ENCODE data around the gene TPSB2. TPM values are rescaled to one million over a fixed set of nuclear protein-coding genes. Genes with fewer than 3 reads are reported as not detected.
"Not testable (repeated sequence)": the region's sequence is repeated elsewhere in the genome, so short reads cannot be mapped to it uniquely, and the experiment has no call there.

The TPSB2 gene
- total RNA-seq, 4 donors from 2014 or later: 10.5 to 158 (median 40.1) TPM

- 32 to 36% methylated on average over 22 of the region's 22 CpGs for WGBS, 2 donors
- H3K4me3 ChIP-seq (ENCODE audit: low read depth, poor library complexity, severe bottlenecking): no peak overlapping the region
- no peak for DNase-seq (ENCODE audit: low spot score in 2 of 2)
- intact Hi-C loops (cut with DNase I; ENCODE audit: low total_unique reads): no loop called here
- TF ChIP-seq CTCF (IDR thresholded peaks at IDR 0.05): no peak
- no peak for TF ChIP-seq POLR2A (IDR thresholded peaks at IDR 0.05)
These were observed 15.6 kb upstream of the TPSB2 start for GRCh38 chr16:1245452-1246020.

DNA sequence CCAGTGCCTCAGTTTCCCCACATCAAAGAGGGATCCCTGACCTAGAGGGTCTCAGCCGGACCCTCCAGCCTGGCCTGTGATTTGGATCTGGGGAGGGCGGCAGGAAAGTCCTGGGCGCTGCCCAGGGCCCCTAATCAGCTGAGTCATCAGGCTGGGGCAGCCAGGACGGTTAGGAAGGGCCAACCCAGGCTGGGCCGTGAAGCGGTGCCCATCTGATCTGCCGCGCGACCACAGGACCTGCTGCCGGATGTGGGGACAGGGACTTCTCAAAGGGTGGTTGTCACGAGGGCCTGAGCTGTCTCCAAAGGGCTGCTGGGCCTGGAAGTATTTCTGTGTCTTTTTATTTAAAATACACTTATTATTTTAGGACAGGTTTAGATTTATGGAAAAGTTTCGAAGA is 14.9 kb upstream of the TPSB2 start:
- intact Hi-C loops (cut with DNase I; ENCODE audit: low total_unique reads): no loop called here
- TF ChIP-seq POLR2A (IDR thresholded peaks at IDR 0.05) (no peak), CTCF (IDR thresholded peaks at IDR 0.05) (no peak)
- H3K4me3 ChIP-seq (ENCODE audit: low read depth, poor library complexity, severe bottlenecking): no peak overlapping the region
- DNase-seq (ENCODE audit: low spot score in 2 of 2): no peak
- WGBS, 2 donors: 63 to 73% methylated on average over 10 to 11 of the region's 12 CpGs

GRCh38 chr16:1243907-1244850 is 14.2 kb upstream of the TPSB2 start:
- intact Hi-C loops (cut with DNase I; ENCODE audit: low total_unique reads); H3K4me3 ChIP-seq (ENCODE audit: low read depth, poor library complexity, severe bottlenecking); DNase-seq (ENCODE audit: low spot score in 2 of 2): not testable (repeated sequence)
- WGBS, 2 donors: 58 to 70% methylated on average over 17 to 24 of the region's 32 CpGs

GRCh38 chr16:1243363-1243762 is 13.4 kb upstream of the TPSB2 start:
- intact Hi-C loops (cut with DNase I; ENCODE audit: low total_unique reads); H3K4me3 ChIP-seq (ENCODE audit: low read depth, poor library complexity, severe bottlenecking); DNase-seq (ENCODE audit: low spot score in 2 of 2): not testable (repeated sequence)
- 62 to 69% methylated on average over 5 to 7 of the region's 11 CpGs for WGBS, 2 donors

GRCh38 chr16:1241081-1241480 is 11.1 kb upstream of the TPSB2 start:
- WGBS, 2 donors: 96% methylated on average over 5 of the region's 15 CpGs; no CpG with 5 or more reads in 1 of the 2 donors
- H3K4me3 ChIP-seq (ENCODE audit: low read depth, poor library complexity, severe bottlenecking); DNase-seq (ENCODE audit: low spot score in 2 of 2); intact Hi-C loops (cut with DNase I; ENCODE audit: low total_unique reads): not testable (repeated sequence)

GRCh38 chr16:1240436-1240835 is 10.5 kb upstream of the TPSB2 start, which contains the start of gene TPSAB1:
TSS of gene TPSAB1 (plus strand) at chr16:1240705. CDS start at chr16:1240939, 234 bp downstream.
- H3K4me3 ChIP-seq (ENCODE audit: low read depth, poor library complexity, severe bottlenecking); intact Hi-C loops (cut with DNase I; ENCODE audit: low total_unique reads); DNase-seq (ENCODE audit: low spot score in 2 of 2): not testable (repeated sequence)
- no CpG with 5 or more reads among the region's 12 CpGs for WGBS, 2 donors

- H3K4me3 ChIP-seq (ENCODE audit: low read depth, poor library complexity, severe bottlenecking); DNase-seq (ENCODE audit: low spot score in 2 of 2); intact Hi-C loops (cut with DNase I; ENCODE audit: low total_unique reads): not testable (repeated sequence)
- 71 to 78% methylated on average over 6 to 8 of the region's 9 CpGs for WGBS, 2 donors
These were observed 9.6 kb upstream of the TPSB2 start for GRCh38 chr16:1239575-1239974.

DNA sequence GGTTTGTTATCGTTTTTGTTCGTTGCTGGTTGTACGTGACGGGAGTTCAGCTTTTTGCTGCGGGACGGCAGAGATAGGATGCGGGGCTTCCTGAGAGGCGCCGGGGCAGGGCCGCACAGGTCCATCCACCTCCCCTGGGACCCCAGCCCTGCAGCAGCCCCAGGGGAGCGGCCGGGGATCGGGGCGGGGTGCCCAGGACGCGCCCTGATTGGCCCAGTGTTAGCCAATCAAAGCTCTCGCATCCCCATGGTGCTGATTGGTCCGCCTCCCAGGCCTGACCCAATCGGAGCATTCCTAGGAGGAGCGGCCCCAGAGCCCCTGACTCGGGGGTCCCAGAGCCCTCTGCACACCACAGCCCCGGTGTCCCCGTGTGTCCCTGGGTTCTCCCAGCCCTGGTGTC is 8.9 kb upstream of the TPSB2 start:
- intact Hi-C loops (cut with DNase I; ENCODE audit: low total_unique reads): not testable (repeated sequence)
- WGBS, 2 donors: 57 to 62% methylated on average over 14 to 16 of the region's 23 CpGs

GRCh38 chr16:1237990-1238389 is 8.0 kb upstream of the TPSB2 start:
- 71 to 76% methylated on average over 9 of the region's 9 CpGs for WGBS, 2 donors
- no peak for DNase-seq (ENCODE audit: low spot score in 2 of 2)
- no peak for TF ChIP-seq CTCF (IDR thresholded peaks at IDR 0.05)
- intact Hi-C loops (cut with DNase I; ENCODE audit: low total_unique reads): no loop called here
- H3K4me3 ChIP-seq (ENCODE audit: low read depth, poor library complexity, severe bottlenecking): no peak overlapping the region

More for the DNA sequence above, 8.9 kb upstream of the TPSB2 start:
- not testable (repeated sequence) for DNase-seq (ENCODE audit: low spot score in 2 of 2); H3K4me3 ChIP-seq (ENCODE audit: low read depth, poor library complexity, severe bottlenecking)

GRCh38 chr16:1236659-1237058 is 6.7 kb upstream of the TPSB2 start:
- no CpG with 5 or more reads among the region's 29 CpGs for WGBS, 2 donors
- intact Hi-C loops (cut with DNase I; ENCODE audit: low total_unique reads): not testable (repeated sequence)

GRCh38 chr16:1232049-1232748 is 2.2 kb upstream of the TPSB2 start:
- intact Hi-C loops (cut with DNase I; ENCODE audit: low total_unique reads); H3K4me3 ChIP-seq (ENCODE audit: low read depth, poor library complexity, severe bottlenecking); DNase-seq (ENCODE audit: low spot score in 2 of 2): not testable (repeated sequence)
- WGBS, 2 donors: no CpG with 5 or more reads among the region's 47 CpGs

More at GRCh38 chr16:1236659-1237058, 6.7 kb upstream of the TPSB2 start:
- H3K4me3 ChIP-seq (ENCODE audit: low read depth, poor library complexity, severe bottlenecking); DNase-seq (ENCODE audit: low spot score in 2 of 2): not testable (repeated sequence)

All from lower leg skin (tissue), 4 donors.